K562 (cell line): Measurements from ENCODE around the gene DMWD. TPM values are rescaled to one million over a fixed set of nuclear protein-coding genes. Genes with fewer than 3 reads are reported as not detected.
A peak's percentile ranks its signal among the peaks of the same experiment; 100 is the strongest.

Experiments used
- BACH1 ChIP-seq: fragments of 200-800 bp; sonication (Bioruptor generic); IDR thresholded peaks from 2 replicates; pipeline ENCODE4 v1.6.1; 2016; ENCODE audit warnings: missing genetic modification characterization, missing compliant biosample characterization
- CHD7 ChIP-seq: fragments of 200-600 bp; sonication (generic); IDR thresholded peaks from one replicate; pipeline ENCODE4 v1.6.1; 2012; ENCODE audit warnings: mild to moderate bottlenecking, low read depth, low read length, inconsistent platforms
- CREB5 ChIP-seq: fragments of 250-450 bp; sonication (Bioruptor Pico); IDR thresholded peaks from 2 replicates; pipeline ENCODE4 v1.5.0; 2020; ENCODE audit warnings: mild to moderate bottlenecking
- ELK3 ChIP-seq: fragments of 450-650 bp; formaldehyde crosslinking; IDR thresholded peaks from 2 replicates; pipeline ENCODE4 v1.4.0; 2020; ENCODE audit warnings: mild to moderate bottlenecking
- FIP1L1 ChIP-seq: fragments of 200-400 bp; formaldehyde crosslinking; IDR thresholded peaks from 2 replicates; pipeline ENCODE4 v1.6.1; 2018; ENCODE audit warnings: mild to moderate bottlenecking, low read depth, low read length; ENCODE audit not compliant: poor library complexity, severe bottlenecking
- KAT7 ChIP-seq: sonication (generic); formaldehyde crosslinking; IDR thresholded peaks from 2 replicates; pipeline ENCODE4 v1.8.0; 2022; ENCODE audit warnings: missing genetic modification reagents, mild to moderate bottlenecking, borderline replicate concordance
- KHSRP ChIP-seq: fragments of 450-650 bp; IDR thresholded peaks from 2 replicates; pipeline ENCODE4 v1.6.1; 2017
- PTRF ChIP-seq: fragments of 450-650 bp; IDR thresholded peaks from 2 replicates; pipeline ENCODE4 v1.6.1; 2016; ENCODE audit warnings: mild to moderate bottlenecking, missing genetic modification characterization, missing compliant biosample characterization
- SMAD1 ChIP-seq: fragments of 150-350 bp; IDR thresholded peaks from 2 replicates; pipeline ENCODE4 v1.6.1; 2014; ENCODE audit warnings: low read length, low read depth; ENCODE audit not compliant: partially characterized antibody
- XRCC5 ChIP-seq: fragments of 200-400 bp; formaldehyde crosslinking; IDR thresholded peaks from 2 replicates; pipeline ENCODE4 v1.6.1; 2017; ENCODE audit warnings: low read depth, mild to moderate bottlenecking, low read length
- ZKSCAN1 ChIP-seq: fragments of 150-350 bp; IDR thresholded peaks from 2 replicates; pipeline ENCODE4 v1.6.1; 2016; ENCODE audit warnings: low read depth, low read length
- ZNF143 ChIP-seq: sonication (generic); formaldehyde crosslinking; IDR thresholded peaks from 2 replicates; pipeline ENCODE4 v1.9.0; 2022; ENCODE audit warnings: mild to moderate bottlenecking, missing genetic modification reagents
- ZNF253 ChIP-seq: fragments of 250-450 bp; sonication (Bioruptor Pico); conservative IDR thresholded peaks from 2 replicates; pipeline ENCODE4 v1.6.1; 2021; ENCODE audit warnings: mild to moderate bottlenecking
- ZNF740 ChIP-seq, 3 experiments: fragments of 200-800 bp in 1 of 3; sonication (Bioruptor generic) in 1 of 3; sonication (generic) in 1 of 3; formaldehyde crosslinking in 1 of 3; IDR thresholded peaks; 2 replicates each; pipeline versions ENCODE4 v1.6.1 to v1.8.0; 2016 to 2022; ENCODE audit warnings: mild to moderate bottlenecking in 2 of 3, missing compliant biosample characterization in 2 of 3, missing genetic modification characterization in 2 of 3, missing genetic modification reagents in 1 of 3
- polyA plus RNA-seq, 8 experiments: library from polyadenylated mRNA; depleted of rRNA in 4 of 8; stranded (reverse) in 5 of 8; unstranded in 3 of 8; fragments of >200 nt; fragmentation: Nextera tagmentation in 2 of 8; fragmentation: Illumina TruSeq in 1 of 8; extraction: Ambion mirVana in 2 of 8; extraction: Trizol in 1 of 8; gene quantifications; 2 replicates each; pipeline versions ENCODE4 v1.2.1 to v1.2.3, GENCODE V29; 2011 to 2014; ENCODE audit warnings: inconsistent platforms in 1 of 8, missing spikeins in 1 of 8
- total RNA-seq, 7 experiments: library from RNA; depleted of rRNA in 6 of 7; stranded (reverse); fragments of >200 nt in 6 of 7; fragmentation: Illumina TruSeq in 2 of 7; extraction: Trizol in 2 of 7; gene quantifications; 2 replicates each; pipeline versions ENCODE4 v1.2.1 to v1.2.3, GENCODE V29; 2011 to 2021; ENCODE audit warnings: low replicate concordance in 1 of 7

The DMWD gene
- total and polyA plus RNA-seq, 9 of the 15 experiments (the other 6 are each of a cell fraction or from before 2014, with no cell fraction given), result 4.7 to 54.6 (median 19.0) TPM

- TF ChIP-seq ZNF253 (no peak), FIP1L1 (peak; percentile 7), KHSRP (no peak), ELK3 (CRISPR knock-in tag) (no peak), KAT7 (CRISPR knock-in tag) (no peak), ZNF143 (CRISPR knock-in tag) (no peak), CHD7 (no peak), XRCC5 (no peak), ZKSCAN1 (no peak), CREB5 (CRISPR knock-in tag) (no peak), SMAD1 (no peak), PTRF (tag) (no peak), ZNF740 (CRISPR knock-in tag; IDR thresholded peaks at IDR 0.05) (no peak), ZNF740 (tag; IDR thresholded peaks at IDR 0.05) (no peak), BACH1 (tag) (no peak)
These were observed 25.2 kb downstream of the DMWD start (continued) for GRCh38 chr19:45767410-45767880.
